H1 (cell line): ENCODE measurements around the gene SLC7A11. TPM values are rescaled to one million over a fixed set of nuclear protein-coding genes. Genes with fewer than 3 reads are reported as not detected.

Experiments
- EGR1 ChIP-seq: IDR thresholded peaks from 2 replicates; pipeline ENCODE4 v1.6.1; 2011; ENCODE audit warnings: low read depth, low read length, borderline replicate concordance
- SIN3A ChIP-seq, 2 experiments: IDR thresholded peaks in 1 of 2; conservative IDR thresholded peaks in 1 of 2; 2 replicates each; pipeline ENCODE4 v1.6.1; 2011 to 2012; ENCODE audit warnings: low read length in 2 of 2, improper control_type of control experiment in 1 of 2, low read depth in 1 of 2, mild to moderate bottlenecking in 1 of 2
- polyA plus RNA-seq, 7 experiments: library from polyadenylated mRNA; depleted of rRNA in 3 of 7; stranded (reverse) in 5 of 7; unstranded in 2 of 7; fragments of >200 nt in 5 of 7; fragments of 200-250 nt in 2 of 7; gene quantifications; 1 replicate in 5 of 7; 2 replicates in 1 of 7; 4 replicates in 1 of 7; pipeline versions ENCODE4 v1.2.1 to v1.2.3, GENCODE V29; 2011 to 2013; ENCODE audit warnings: missing spikeins in 2 of 7, mixed read lengths in 2 of 7
- total RNA-seq: library from RNA; stranded (reverse); fragmentation: NEBNext Ultra II Directional; extraction: Animal tissue kit (Norgen Biotek cat#: 25700); gene quantifications from 2 replicates; pipeline ENCODE4 v1.2.1, GENCODE V29; 2021
- TF ChIP-seq, protein P1 (sequence below): fragments of 300-600 bp; sonication (generic); IDR thresholded peaks from 2 replicates; pipeline ENCODE4 v1.7.1; 2012; ENCODE audit warnings: low read length, moderate library complexity, mild to moderate bottlenecking, inconsistent platforms; ENCODE audit not compliant: insufficient replicate concordance

Gene SLC7A11
- total and polyA plus RNA-seq, 2 of the 8 experiments (the other 6 are each of a cell fraction or from before 2014, with no cell fraction given) = 6.6 to 17.0 TPM

DNA sequence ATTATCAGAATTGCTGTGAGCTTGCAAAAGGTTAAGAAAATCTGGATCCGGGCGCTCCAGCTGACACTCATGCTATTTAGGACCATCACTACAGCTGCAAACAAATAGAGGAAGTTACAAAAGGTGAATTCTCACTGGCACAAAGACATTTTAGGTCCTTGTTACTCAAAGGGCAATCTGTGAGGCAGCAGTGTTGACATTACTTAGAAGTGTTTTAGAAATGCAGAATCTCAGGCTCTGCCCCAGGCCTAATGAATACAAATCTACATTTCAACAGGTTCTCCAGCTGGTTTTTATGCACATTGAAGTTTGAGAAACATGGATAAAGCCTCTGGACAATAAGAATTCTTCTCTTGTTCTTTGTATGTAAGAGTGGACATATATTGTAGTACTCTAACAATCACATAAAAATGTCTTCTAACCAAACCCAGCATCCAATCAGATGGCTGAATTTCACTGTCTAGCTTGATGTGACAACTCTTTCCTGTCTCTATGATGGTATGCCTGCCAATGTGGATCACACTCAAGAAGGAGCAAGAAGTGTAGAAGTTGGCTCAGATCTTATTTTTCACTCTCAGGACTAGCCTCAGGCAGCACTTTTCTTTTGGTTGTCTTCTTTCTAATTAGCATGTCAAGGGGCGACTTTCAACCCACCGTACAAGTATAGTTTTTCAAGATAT is 18.8 kb downstream of the SLC7A11 start (continued):
- TF ChIP-seq, protein P1, sequence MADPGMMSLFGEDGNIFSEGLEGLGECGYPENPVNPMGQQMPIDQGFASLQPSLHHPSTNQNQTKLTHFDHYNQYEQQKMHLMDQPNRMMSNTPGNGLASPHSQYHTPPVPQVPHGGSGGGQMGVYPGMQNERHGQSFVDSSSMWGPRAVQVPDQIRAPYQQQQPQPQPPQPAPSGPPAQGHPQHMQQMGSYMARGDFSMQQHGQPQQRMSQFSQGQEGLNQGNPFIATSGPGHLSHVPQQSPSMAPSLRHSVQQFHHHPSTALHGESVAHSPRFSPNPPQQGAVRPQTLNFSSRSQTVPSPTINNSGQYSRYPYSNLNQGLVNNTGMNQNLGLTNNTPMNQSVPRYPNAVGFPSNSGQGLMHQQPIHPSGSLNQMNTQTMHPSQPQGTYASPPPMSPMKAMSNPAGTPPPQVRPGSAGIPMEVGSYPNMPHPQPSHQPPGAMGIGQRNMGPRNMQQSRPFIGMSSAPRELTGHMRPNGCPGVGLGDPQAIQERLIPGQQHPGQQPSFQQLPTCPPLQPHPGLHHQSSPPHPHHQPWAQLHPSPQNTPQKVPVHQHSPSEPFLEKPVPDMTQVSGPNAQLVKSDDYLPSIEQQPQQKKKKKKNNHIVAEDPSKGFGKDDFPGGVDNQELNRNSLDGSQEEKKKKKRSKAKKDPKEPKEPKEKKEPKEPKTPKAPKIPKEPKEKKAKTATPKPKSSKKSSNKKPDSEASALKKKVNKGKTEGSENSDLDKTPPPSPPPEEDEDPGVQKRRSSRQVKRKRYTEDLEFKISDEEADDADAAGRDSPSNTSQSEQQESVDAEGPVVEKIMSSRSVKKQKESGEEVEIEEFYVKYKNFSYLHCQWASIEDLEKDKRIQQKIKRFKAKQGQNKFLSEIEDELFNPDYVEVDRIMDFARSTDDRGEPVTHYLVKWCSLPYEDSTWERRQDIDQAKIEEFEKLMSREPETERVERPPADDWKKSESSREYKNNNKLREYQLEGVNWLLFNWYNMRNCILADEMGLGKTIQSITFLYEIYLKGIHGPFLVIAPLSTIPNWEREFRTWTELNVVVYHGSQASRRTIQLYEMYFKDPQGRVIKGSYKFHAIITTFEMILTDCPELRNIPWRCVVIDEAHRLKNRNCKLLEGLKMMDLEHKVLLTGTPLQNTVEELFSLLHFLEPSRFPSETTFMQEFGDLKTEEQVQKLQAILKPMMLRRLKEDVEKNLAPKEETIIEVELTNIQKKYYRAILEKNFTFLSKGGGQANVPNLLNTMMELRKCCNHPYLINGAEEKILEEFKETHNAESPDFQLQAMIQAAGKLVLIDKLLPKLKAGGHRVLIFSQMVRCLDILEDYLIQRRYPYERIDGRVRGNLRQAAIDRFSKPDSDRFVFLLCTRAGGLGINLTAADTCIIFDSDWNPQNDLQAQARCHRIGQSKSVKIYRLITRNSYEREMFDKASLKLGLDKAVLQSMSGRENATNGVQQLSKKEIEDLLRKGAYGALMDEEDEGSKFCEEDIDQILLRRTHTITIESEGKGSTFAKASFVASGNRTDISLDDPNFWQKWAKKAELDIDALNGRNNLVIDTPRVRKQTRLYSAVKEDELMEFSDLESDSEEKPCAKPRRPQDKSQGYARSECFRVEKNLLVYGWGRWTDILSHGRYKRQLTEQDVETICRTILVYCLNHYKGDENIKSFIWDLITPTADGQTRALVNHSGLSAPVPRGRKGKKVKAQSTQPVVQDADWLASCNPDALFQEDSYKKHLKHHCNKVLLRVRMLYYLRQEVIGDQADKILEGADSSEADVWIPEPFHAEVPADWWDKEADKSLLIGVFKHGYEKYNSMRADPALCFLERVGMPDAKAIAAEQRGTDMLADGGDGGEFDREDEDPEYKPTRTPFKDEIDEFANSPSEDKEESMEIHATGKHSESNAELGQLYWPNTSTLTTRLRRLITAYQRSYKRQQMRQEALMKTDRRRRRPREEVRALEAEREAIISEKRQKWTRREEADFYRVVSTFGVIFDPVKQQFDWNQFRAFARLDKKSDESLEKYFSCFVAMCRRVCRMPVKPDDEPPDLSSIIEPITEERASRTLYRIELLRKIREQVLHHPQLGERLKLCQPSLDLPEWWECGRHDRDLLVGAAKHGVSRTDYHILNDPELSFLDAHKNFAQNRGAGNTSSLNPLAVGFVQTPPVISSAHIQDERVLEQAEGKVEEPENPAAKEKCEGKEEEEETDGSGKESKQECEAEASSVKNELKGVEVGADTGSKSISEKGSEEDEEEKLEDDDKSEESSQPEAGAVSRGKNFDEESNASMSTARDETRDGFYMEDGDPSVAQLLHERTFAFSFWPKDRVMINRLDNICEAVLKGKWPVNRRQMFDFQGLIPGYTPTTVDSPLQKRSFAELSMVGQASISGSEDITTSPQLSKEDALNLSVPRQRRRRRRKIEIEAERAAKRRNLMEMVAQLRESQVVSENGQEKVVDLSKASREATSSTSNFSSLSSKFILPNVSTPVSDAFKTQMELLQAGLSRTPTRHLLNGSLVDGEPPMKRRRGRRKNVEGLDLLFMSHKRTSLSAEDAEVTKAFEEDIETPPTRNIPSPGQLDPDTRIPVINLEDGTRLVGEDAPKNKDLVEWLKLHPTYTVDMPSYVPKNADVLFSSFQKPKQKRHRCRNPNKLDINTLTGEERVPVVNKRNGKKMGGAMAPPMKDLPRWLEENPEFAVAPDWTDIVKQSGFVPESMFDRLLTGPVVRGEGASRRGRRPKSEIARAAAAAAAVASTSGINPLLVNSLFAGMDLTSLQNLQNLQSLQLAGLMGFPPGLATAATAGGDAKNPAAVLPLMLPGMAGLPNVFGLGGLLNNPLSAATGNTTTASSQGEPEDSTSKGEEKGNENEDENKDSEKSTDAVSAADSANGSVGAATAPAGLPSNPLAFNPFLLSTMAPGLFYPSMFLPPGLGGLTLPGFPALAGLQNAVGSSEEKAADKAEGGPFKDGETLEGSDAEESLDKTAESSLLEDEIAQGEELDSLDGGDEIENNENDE = peak; percentile 84
- TF ChIP-seq SIN3A (conservative IDR thresholded peaks at IDR 0.05 in 1 of 2, IDR thresholded peaks at IDR 0.05 in 1 of 2; ENCODE audit: low read depth in 1 of 2, low read length in 2 of 2) (0 out of 4 replicates have a peak, but pooled peaks of 1 of the 2 experiments have one; percentile 42), EGR1 (no peak)
